Measurements from ENCODE around the gene OR2A1. TPM values are rescaled to one million over a fixed set of nuclear protein-coding genes. Genes with fewer than 3 reads are reported as not detected.
"Not testable (repeated sequence)": the region's sequence is repeated elsewhere in the genome, so short reads cannot be mapped to it uniquely, and the experiment has no call there.

The OR2A1 gene
- total RNA-seq, 2 donors from 2014 or later = not detected

DNA sequence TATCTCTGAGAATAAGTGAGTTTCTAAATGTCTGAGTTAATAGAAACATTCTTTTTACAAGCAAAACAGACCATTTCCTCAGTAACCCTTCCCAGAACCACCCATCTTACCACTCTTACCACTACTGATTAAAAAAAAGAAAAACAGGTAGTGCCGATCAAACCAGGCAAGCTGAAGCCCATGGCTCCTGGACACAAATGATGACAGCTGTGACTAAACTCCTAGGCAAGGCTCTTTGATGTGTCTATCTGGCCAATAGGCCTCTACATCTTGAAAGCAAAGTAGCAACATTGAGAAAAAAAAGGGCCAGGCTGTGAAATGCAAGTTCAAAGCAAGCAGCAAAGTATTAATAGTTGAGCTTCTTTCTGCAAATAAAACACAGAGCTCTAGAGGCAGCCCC lies 36.4 kb downstream of the OR2A1 start:
- H3K4me1 ChIP-seq; H3K36me3 ChIP-seq; H3K4me3 ChIP-seq; H3K9me3 ChIP-seq; H3K27ac ChIP-seq; DNase-seq; H3K9ac ChIP-seq (ENCODE audit: low read depth in 2 of 2, low read length in 2 of 2); intact Hi-C loops (cut with DNase I); H3K27me3 ChIP-seq: not testable (repeated sequence)

DNA sequence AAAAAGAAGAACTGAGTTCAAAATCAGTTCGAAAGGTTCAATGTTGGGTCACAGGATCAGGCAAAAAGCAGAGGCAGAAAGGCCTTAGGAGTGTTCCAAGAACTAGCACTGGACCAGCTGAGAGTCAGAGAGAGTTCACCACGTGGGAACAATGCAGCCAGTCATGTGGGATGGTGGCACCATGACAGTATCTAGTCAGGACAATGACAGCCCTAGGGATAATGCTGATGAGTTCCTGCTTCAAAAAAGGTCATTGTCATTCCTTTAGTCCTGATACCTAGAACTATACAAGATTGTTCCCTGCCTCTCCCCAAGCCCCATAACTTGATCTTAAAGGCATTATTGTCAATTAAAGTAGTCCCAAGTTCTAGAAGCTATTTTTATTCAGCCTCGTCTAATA lies 39.4 kb downstream of the OR2A1 start:
- H3K9me3 ChIP-seq; H3K27ac ChIP-seq; H3K9ac ChIP-seq (ENCODE audit: low read depth in 2 of 2, low read length in 2 of 2); H3K36me3 ChIP-seq; H3K27me3 ChIP-seq; H3K4me1 ChIP-seq; DNase-seq; intact Hi-C loops (cut with DNase I); H3K4me3 ChIP-seq: not testable (repeated sequence)

DNA sequence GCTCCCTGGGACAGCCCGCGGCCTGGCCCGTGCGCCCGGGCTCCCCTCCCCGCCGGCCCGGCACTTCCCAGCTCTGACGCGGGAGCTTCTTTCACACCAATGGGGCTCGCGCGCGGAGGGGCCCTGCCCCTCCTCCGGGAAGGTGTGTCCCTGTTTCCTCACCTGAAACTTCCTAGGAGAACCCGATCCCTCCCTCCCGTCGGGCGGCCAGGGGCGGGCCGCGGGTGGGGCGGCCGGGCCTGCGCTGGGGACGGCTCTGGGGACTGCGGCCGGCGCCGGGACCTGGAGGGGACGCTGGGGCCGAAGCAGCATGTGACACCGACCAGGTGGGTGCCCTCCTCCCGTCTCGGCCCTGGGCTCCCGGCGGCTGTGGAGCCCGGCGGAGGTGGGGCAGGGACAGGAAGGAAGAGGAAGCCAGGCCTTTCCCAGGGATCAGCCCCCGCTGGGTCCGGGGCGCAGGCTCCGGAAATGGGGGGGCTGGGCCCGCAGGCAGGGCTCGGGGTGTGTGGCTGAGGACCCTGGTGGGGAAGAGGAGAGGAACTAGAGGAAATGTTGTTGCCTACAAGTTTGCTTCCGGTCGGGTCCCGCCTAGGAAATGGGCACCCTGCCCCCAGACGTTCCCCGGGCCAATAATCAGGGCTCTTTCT lies 43.1 kb downstream of the OR2A1 start, which contains the start of gene ARHGEF5:
Gene ARHGEF5, plus strand, starts transcription at position 227 of the 647 bp plus-strand sequence. CDS start 7,268 bp downstream, outside the sequence.
- H3K9me3 ChIP-seq; intact Hi-C loops (cut with DNase I); H3K4me3 ChIP-seq; H3K9ac ChIP-seq (ENCODE audit: low read depth in 2 of 2, low read length in 2 of 2); H3K27me3 ChIP-seq; DNase-seq; H3K4me1 ChIP-seq; H3K36me3 ChIP-seq; H3K27ac ChIP-seq: not testable (repeated sequence)

DNA sequence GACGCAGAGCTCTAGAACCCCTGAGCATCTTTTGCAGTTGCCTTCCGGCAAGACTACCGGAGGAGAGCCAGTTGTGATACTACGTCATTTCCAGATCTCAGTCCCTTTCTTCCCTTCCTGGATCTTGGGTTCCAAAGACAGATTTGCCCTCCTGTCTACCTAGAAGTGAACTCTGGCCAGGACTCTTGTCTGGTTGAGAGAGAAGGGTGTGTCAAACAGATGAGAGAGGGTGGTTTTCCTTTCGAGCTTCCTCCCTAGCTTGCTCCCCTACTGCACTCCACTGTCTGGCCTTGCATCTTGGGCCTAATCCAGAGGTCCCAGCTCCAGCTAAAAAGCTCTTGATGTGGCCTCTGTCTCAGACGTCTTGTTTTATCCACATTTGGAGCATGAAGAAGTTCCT lies 44.0 kb downstream of the OR2A1 start:
- H3K4me1 ChIP-seq; H3K36me3 ChIP-seq; intact Hi-C loops (cut with DNase I); H3K27ac ChIP-seq; DNase-seq; H3K27me3 ChIP-seq; H3K9ac ChIP-seq (ENCODE audit: low read depth in 2 of 2, low read length in 2 of 2); H3K4me3 ChIP-seq; H3K9me3 ChIP-seq: not testable (repeated sequence)

DNA sequence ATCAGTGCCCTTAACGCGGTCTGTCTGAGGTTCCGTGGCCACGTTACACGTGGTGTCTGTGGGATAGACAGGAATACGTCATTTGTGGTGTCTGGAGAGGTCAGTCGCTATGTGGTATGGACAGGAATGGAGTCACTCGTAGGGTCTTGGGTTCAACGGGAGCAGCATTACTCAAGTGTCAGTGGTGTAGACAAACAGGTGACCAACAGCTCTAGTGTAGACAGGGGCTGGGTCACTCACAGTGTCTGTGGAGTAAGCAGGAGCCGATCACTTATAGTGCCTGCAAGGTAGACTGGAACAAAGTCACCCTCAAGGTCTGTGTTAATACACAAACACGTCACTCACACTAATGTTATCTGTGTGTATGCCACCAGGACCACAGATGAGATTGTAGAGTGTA lies 44.6 kb downstream of the OR2A1 start:
- H3K27me3 ChIP-seq; H3K4me1 ChIP-seq; H3K4me3 ChIP-seq; H3K36me3 ChIP-seq; DNase-seq; H3K27ac ChIP-seq; H3K9me3 ChIP-seq; intact Hi-C loops (cut with DNase I); H3K9ac ChIP-seq (ENCODE audit: low read depth in 2 of 2, low read length in 2 of 2): not testable (repeated sequence)

DNA sequence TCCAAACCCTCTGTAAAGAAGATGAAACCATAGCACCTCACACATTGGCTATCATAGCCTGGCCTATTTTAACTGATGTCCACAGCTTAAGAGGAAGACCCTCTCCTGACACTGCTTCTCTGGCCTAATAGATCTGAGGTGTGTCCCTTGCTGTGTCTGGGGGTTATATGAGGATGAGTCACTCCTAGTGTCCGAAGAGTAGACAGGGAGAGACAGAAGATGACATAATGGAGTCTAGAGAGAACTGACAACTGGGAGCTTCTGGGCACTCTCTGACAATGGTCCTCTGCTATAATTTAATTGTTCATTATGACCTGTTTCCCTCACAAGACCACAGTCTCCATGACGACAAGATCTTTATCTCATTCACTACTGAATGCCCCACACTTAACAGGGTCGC lies 49.8 kb downstream of the OR2A1 start:
- H3K9ac ChIP-seq (ENCODE audit: low read depth in 2 of 2, low read length in 2 of 2); H3K4me1 ChIP-seq; H3K9me3 ChIP-seq; H3K4me3 ChIP-seq; H3K36me3 ChIP-seq; intact Hi-C loops (cut with DNase I); DNase-seq; H3K27me3 ChIP-seq; H3K27ac ChIP-seq: not testable (repeated sequence)

DNA sequence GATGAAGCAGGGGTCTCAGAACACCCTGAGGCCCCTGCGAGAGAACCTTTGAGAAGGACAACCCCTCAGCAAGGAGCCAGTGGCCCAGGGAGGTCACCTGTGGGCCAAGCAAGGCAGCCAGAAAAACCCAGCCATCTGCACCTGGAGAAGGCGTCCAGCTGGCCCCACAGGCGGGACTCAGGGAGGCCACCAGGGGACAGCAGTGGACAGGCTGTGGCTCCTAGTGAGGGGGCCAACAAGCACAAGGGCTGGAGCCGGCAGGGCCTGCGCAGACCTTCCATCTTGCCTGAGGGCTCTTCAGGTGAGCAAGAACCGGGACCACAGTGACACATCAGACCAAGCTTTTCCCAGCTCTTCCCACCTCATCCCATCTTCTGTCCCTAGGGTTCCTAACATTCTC lies 53.3 kb downstream of the OR2A1 start:
- H3K36me3 ChIP-seq; H3K9ac ChIP-seq (ENCODE audit: low read depth in 2 of 2, low read length in 2 of 2); H3K4me1 ChIP-seq; DNase-seq; H3K27me3 ChIP-seq; H3K4me3 ChIP-seq; intact Hi-C loops (cut with DNase I); H3K9me3 ChIP-seq; H3K27ac ChIP-seq: not testable (repeated sequence)

DNA sequence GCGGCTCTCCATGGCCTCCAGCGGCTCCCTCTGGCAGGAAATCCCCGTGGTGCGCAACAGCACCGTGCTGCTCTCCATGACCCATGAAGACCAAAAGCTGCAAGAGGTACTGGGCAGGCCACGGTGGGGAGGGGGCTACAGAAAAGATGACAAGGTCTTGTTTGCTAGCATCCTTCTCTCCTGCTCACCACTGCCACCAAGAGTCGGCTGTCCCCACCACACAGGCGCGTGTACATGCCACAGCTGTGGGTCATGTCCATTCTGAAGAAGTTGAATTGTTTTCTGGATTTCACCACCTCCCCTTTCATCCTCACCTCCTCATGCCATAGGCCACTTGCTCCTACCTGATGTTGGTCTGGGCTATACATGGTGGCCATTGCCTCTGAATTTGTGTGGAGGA lies 55.0 kb downstream of the OR2A1 start:
- H3K9me3 ChIP-seq; H3K9ac ChIP-seq (ENCODE audit: low read depth in 2 of 2, low read length in 2 of 2); H3K27ac ChIP-seq; DNase-seq; H3K4me3 ChIP-seq; H3K36me3 ChIP-seq; H3K4me1 ChIP-seq; intact Hi-C loops (cut with DNase I); H3K27me3 ChIP-seq: not testable (repeated sequence)

DNA sequence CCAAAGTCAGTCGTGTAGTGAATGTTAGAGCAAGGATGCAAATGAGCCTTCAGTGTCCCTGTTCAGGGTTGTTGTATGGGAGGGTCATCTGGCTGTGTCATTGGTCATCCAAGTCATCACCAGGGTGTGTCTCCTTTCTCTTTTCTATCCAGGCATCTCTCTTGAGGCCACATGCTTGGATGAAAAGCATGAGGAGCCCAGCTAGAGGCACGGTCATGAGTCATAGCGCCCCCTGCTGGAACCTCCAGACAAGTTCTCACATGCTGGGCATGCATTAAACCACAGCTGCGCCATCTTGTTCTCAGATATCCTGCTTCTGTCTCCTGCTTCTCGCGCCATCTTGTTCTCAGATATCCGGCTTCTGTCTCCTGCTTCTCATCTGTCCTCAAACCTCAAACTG lies 57.0 kb downstream of the OR2A1 start:
- H3K36me3 ChIP-seq; H3K27ac ChIP-seq; H3K9me3 ChIP-seq; H3K27me3 ChIP-seq; H3K4me1 ChIP-seq; H3K4me3 ChIP-seq; DNase-seq; H3K9ac ChIP-seq (ENCODE audit: low read depth in 2 of 2, low read length in 2 of 2); intact Hi-C loops (cut with DNase I): not testable (repeated sequence)

Other genes with a start within 250 kb of the OR2A1 start
- not detected for gene OR2A25, start 242.6 kb upstream of the OR2A1 start, total RNA-seq
- gene OR2A12, start 226.1 kb upstream of the OR2A1 start, total RNA-seq = not detected
- gene OR2A2, start 202.8 kb upstream of the OR2A1 start, total RNA-seq = not detected
- gene OR2A14, start 189.2 kb upstream of the OR2A1 start, total RNA-seq = not detected
- gene CTAGE4, start 129.0 kb upstream of the OR2A1 start, total RNA-seq = 10 to 100 TPM in 1 of 2 donors, 1 to 10 TPM in 1; 9.9 to 12.1 TPM
- gene ARHGEF35, start 116.6 kb upstream of the OR2A1 start, total RNA-seq = 10 to 100 TPM; 14.0 to 57.0 TPM
- gene OR2A42, start 72.8 kb upstream of the OR2A1 start, total RNA-seq = not detected
- gene OR2A7, start 47.6 kb upstream of the OR2A1 start, total RNA-seq = 10 to 100 TPM; 10.7 to 13.1 TPM
- gene CTAGE8, start 43.1 kb upstream of the OR2A1 start, total RNA-seq = 1 to 10 TPM; 2.5 to 6.4 TPM
- 10 to 100 TPM; 67.1 to 83.6 TPM for gene ARHGEF5, start 43.0 kb downstream of the OR2A1 start, total RNA-seq
- not detected for gene NOBOX, start 91.3 kb downstream of the OR2A1 start, total RNA-seq

Measured in colonic mucosa (tissue), 4 donors.